GM10248 (cell line): ENCODE measurements around the gene ATAD3C.
"Not testable (repeated sequence)": the region's sequence is repeated elsewhere in the genome, so short reads cannot be mapped to it uniquely, and the experiment has no call there.

Source experiments
- CTCF ChIA-PET: fragments of 300-600 bp; sonication (Branson Sonifier 250); formaldehyde crosslinking; extraction: SDS; loops from one replicate; lab custom pipeline; 2021; ENCODE audit warnings: antibody characterized with exemption; lab: Yijun Ruan, JAX
- POLR2A ChIA-PET: fragments of 350-650 bp; sonication (Branson Sonifier 250); formaldehyde crosslinking; extraction: SDS; loops from one replicate; lab custom pipeline; 2020; ENCODE audit warnings: antibody characterized with exemption; lab: Yijun Ruan, JAX
- DNase-seq: peaks from one replicate; pipeline ENCODE4 v3.0.0; 2012; ENCODE audit errors: extremely low spot score
- CTCF ChIP-seq: IDR thresholded peaks from 2 replicates; pipeline ENCODE4 v1.5.1; 2012; ENCODE audit warnings: mild to moderate bottlenecking, low read depth; ENCODE audit errors: extremely low read depth, missing control alignments, control extremely low read depth

The ATAD3C gene

GRCh38 chr1:1449099-1449739 lies at the start of gene ATAD3C:
Gene ATAD3C, plus strand, starts transcription at chr1:1449689. Its CDS starts 995 bp downstream, at chr1:1450684.
- POLR2A ChIA-PET = no interaction called here
- CTCF ChIA-PET = no interaction called here
- no peak for DNase-seq
- no peak for TF ChIP-seq CTCF

GRCh38 chr1:1399872-1400575 lies 49.5 kb upstream of the ATAD3C start:
- DNase-seq = no peak
- ChIA-PET CTCF (interaction anchor here (0.9 to 2.9 kb wide), 9 partner anchors 9 to 105 kb away, joined by 3 to 20 read pairs (median 6); partner anchors contain the start of gene AURKAIP1), POLR2A (interaction anchor here (1.3 kb wide), 1 partner anchor 24 kb away, joined by 4 read pairs; no protein-coding TSS in a partner anchor)
- no peak for TF ChIP-seq CTCF

GRCh38 chr1:1400576-1401456 lies 48.7 kb upstream of the ATAD3C start:
- no peak for TF ChIP-seq CTCF
- DNase-seq = no peak
- ChIA-PET POLR2A (interaction anchor here (1.3 kb wide), 1 partner anchor 25 kb away, joined by 4 read pairs; no protein-coding TSS in a partner anchor), CTCF (interaction anchor here (0.9 to 2.9 kb wide), 9 partner anchors 9 to 104 kb away, joined by 3 to 20 read pairs (median 6); partner anchors contain the start of gene AURKAIP1)

GRCh38 chr1:1401457-1402010 lies 48.0 kb upstream of the ATAD3C start:
- CTCF ChIA-PET = interaction anchor here (1.1 to 1.2 kb wide), 2 partner anchors 10 to 40 kb away, joined by 3 to 4 read pairs; no protein-coding TSS in a partner anchor

GRCh38 chr1:1402072-1402900 lies 47.2 kb upstream of the ATAD3C start:
- ChIA-PET POLR2A (no interaction called here), CTCF (interaction anchor here (1.1 to 1.4 kb wide), 4 partner anchors 11 to 40 kb away, joined by 3 to 5 read pairs (median 4); no protein-coding TSS in a partner anchor)
- peak; percentile 53 for TF ChIP-seq CTCF
- no peak for DNase-seq

More at GRCh38 chr1:1401457-1402010, 48.0 kb upstream of the ATAD3C start:
- TF ChIP-seq CTCF = no peak
- no peak for DNase-seq
- POLR2A ChIA-PET = no interaction called here

- POLR2A ChIA-PET, DNase-seq: not testable (repeated sequence)
- CTCF ChIA-PET = interaction anchor here (1.3 to 1.4 kb wide), 2 partner anchors 14 to 38 kb away, joined by 4 to 5 read pairs; no protein-coding TSS in a partner anchor
Observed at GRCh38 chr1:1402901-1403392, 46.5 kb upstream of the ATAD3C start.
